Measurements from ENCODE around the gene GABBR2. TPM values are rescaled to one million over a fixed set of nuclear protein-coding genes. Genes with fewer than 3 reads are reported as not detected.

GABBR2 gene
- total RNA-seq, 1 donor from 2014 or later = 0.84 TPM

GRCh38 chr9:98727428-98727827 lies 18.7 kb upstream of the GABBR2 start:
- H3K4me3 ChIP-seq = no peak overlapping the region
- no peaks in the 10 kb centered on the region for H3K36me3 ChIP-seq
- no peak for DNase-seq
- H3K27me3 ChIP-seq = peaks cover 5% of the 10 kb centered on the region
- no peak overlapping the region for H3K27ac ChIP-seq
- H3K9me3 ChIP-seq = no peaks in the 10 kb centered on the region
- intact Hi-C loops (cut with DNase I) = no loop called here
- no peaks in the 10 kb centered on the region for H3K4me1 ChIP-seq
- TF ChIP-seq, protein P1, sequence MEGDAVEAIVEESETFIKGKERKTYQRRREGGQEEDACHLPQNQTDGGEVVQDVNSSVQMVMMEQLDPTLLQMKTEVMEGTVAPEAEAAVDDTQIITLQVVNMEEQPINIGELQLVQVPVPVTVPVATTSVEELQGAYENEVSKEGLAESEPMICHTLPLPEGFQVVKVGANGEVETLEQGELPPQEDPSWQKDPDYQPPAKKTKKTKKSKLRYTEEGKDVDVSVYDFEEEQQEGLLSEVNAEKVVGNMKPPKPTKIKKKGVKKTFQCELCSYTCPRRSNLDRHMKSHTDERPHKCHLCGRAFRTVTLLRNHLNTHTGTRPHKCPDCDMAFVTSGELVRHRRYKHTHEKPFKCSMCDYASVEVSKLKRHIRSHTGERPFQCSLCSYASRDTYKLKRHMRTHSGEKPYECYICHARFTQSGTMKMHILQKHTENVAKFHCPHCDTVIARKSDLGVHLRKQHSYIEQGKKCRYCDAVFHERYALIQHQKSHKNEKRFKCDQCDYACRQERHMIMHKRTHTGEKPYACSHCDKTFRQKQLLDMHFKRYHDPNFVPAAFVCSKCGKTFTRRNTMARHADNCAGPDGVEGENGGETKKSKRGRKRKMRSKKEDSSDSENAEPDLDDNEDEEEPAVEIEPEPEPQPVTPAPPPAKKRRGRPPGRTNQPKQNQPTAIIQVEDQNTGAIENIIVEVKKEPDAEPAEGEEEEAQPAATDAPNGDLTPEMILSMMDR (IDR thresholded peaks at IDR 0.05) = no peak
- ATAC-seq = no peak

GRCh38 chr9:98726735-98727134 lies 18.0 kb upstream of the GABBR2 start:
- ATAC-seq = peak; percentile 58
- no peak overlapping the region for H3K4me3 ChIP-seq
- peaks cover 5% of the 10 kb centered on the region for H3K27me3 ChIP-seq
- no peaks in the 10 kb centered on the region for H3K36me3 ChIP-seq
- DNase-seq = no peak
- intact Hi-C loops (cut with DNase I) = no loop called here
- H3K27ac ChIP-seq = no peak overlapping the region
- TF ChIP-seq, protein P1 (IDR thresholded peaks at IDR 0.05) = no peak
- no peaks in the 10 kb centered on the region for H3K9me3 ChIP-seq
- no peaks in the 10 kb centered on the region for H3K4me1 ChIP-seq

DNA sequence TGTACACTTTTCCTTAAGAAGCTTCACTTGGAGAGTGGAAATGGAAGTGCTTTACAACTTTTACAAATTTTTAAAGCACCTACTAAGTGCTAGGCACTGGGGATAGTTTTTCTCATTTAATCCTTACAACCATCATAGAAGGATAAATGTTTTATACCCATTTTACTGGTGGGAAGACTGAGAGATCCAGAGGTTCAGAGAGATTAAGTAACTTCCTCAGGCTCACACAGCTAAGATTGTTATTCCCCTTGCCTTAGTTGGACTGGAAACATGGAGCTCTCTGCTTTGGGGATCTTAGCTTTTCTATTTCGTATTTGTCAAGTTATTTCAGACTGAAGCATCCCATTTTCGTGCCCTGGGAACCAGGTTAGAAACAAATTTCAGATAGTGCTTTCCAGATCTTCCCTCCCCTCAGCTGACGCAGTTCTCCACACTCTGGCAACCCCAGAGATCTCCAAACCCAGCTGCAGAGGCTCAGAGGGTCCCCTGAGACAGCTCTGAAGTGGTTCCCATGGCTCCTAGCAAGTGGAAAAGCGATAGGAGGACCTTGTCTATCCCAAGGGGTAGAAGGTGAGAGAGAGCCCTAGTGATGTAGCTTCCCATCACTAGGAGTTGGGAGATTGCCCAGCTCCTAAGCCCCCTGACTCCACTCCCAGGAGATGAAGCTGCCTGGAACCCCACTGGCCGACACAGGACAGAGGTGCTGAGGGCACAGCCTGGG lies 16.2 kb upstream of the GABBR2 start:
- DNase-seq (no peak), ATAC-seq (no peak)
- H3K36me3 ChIP-seq = no peaks in the 10 kb centered on the region
- H3K9me3 ChIP-seq = no peaks in the 10 kb centered on the region
- H3K4me3 ChIP-seq = no peak overlapping the region
- H3K4me1 ChIP-seq = no peaks in the 10 kb centered on the region
- peaks cover 5% of the 10 kb centered on the region for H3K27me3 ChIP-seq
- TF ChIP-seq, protein P1 (IDR thresholded peaks at IDR 0.05) = no peak
- intact Hi-C loops (cut with DNase I) = no loop called here
- H3K27ac ChIP-seq = no peak overlapping the region

- TF ChIP-seq, protein P1 (IDR thresholded peaks at IDR 0.05) = no peak
- DNase-seq = no peak
- no peak overlapping the region for H3K4me3 ChIP-seq
- H3K9me3 ChIP-seq = no peaks in the 10 kb centered on the region
- no peak overlapping the region for H3K27ac ChIP-seq
- intact Hi-C loops (cut with DNase I) = no loop called here
- H3K27me3 ChIP-seq = peaks cover 5% of the 10 kb centered on the region
- no peaks in the 10 kb centered on the region for H3K4me1 ChIP-seq
- no peaks in the 10 kb centered on the region for H3K36me3 ChIP-seq
- no peak for ATAC-seq
Measured at GRCh38 chr9:98721643-98722042, 12.9 kb upstream of the GABBR2 start.

- Histone ChIP-seq H3K27ac (no peak overlapping the region), H3K4me3 (no peak overlapping the region), H3K36me3 (no peaks in the 10 kb centered on the region), H3K4me1 (no peaks in the 10 kb centered on the region), H3K27me3 (peaks cover 5% of the 10 kb centered on the region), H3K9me3 (no peaks in the 10 kb centered on the region)
- TF ChIP-seq, protein P1 (IDR thresholded peaks at IDR 0.05) = no peak
- DNase-seq (no peak), ATAC-seq (no peak)
- intact Hi-C loops (cut with DNase I) = no loop called here
Measured at GRCh38 chr9:98720402-98720801, 11.7 kb upstream of the GABBR2 start.
